Fibroblast of skin of abdomen (primary cell): ENCODE data around the gene TMCC3.

Source experiments
- DNase-seq: peaks from one replicate; pipeline ENCODE4 v3.0.0-alpha.2; 2013

TMCC3 gene

DNA sequence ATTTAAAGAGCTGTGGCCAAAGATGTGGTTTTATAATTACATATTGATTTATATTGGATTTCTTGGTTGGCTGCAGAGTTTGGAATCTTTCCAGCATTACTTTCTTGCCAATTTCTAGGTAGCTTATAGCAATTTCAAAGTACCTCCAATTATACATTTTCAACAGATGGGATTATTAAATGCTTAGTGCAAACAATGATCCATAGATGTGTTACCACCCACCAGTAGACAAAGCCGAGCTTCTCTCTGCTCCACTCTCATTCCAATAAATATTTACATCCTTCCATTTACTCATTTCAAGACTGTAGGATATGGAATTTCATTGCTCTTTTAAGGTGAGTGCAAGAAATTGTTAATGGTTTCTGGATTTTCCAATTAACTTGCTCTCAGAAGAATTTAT is 21.6 kb upstream of the TMCC3 start:
- DNase-seq, result no peak

DNA sequence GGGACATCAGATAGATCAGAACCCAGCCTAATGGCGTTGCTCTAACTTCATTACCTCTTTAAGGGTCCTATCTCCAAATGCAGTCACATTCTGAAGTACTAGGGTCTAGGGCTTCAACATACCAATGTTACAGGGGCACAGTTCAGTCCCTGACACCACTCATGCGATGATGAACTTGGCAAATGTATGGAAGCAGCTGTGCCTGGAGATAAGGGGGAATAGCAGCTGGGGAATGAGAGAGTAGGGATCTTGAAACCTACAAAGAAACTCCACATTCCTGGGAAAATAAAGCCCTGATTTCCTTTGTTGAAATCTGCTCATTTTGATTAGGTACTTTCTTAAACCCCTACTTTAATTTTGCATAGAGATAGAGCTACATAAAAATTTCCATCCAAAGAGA is 20.5 kb upstream of the TMCC3 start:
- no peak for DNase-seq

DNA sequence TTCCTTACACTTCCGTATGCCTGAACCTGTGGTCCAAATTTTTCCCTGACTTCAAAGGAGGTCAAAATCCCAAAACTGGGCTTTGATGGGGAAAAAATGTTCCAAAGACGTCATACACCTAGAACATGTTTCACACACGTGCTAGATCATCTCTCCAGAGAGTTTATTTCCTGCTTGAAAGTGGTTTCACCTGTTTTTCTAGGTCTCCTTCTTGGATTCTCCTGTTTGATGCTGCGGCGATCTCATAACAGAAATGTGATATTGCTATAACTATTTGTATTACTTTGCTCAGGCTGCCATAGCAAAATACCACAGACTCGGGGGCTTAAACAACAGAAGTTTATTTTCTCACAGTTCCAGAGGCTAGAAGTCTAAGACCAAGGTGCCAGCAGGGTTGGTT is 19.7 kb upstream of the TMCC3 start:
- DNase-seq, result no peak

DNA sequence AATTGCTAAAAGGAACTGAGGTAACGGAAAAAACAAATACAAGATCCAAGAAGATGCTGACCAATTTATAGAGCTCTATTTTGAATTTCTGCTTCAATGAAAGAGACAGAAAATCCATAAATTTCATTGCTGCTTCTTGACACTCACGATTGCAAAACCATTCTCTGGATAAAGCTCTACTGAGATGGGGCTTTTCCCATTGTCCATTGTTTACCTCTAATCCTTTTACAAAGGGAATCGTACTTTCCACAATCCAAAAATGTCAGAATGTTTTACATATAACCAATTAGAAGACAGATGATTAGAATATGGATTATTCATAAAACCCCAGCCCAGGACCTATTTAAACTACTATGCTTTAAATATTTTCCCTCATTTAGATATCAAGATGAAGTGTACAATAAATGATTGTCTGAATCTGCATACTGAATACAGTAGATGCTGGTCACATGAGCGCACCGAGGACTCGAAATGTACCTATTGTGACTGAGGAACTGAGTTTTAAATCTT is 16.7 kb upstream of the TMCC3 start:
- DNase-seq, result no peak

DNA sequence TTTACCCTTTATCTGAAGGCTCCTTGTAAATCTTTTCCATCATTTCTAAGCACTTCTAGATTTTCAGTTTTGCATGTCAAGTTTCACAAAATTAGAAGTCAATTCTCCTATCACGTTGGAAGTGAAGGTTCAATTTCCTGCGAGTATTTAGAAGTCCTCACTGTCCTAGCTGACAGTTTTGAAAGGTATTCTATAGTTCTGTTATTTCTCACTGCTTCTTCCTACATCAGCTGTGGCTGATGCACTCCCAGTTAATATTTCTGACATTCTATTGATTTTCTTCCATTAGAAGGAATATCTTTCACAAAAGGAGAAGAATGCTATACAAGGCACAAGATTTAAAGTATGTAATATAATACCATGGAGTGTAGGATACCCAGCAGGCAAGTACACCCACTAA is 15.8 kb upstream of the TMCC3 start:
- no peak for DNase-seq

DNA sequence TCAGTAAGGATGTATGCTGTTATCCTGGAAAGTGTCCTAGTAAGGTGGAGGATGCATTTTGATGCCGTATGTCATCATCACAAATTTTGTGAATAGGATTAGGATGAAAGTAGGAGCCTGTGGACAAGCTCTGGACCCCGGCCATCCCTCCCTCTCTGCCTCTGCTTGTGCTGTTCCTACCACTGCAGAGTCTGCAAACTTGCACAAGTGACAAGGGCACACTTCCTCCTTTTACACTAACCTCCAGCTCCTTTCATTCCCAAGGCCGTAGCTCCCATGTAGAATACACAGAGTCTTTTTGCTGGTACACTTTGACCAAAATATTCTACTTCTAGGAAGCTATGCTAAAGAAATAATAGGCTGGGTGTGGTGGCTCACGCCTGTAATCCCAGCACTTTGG is 13.3 kb upstream of the TMCC3 start:
- no peak for DNase-seq

DNA sequence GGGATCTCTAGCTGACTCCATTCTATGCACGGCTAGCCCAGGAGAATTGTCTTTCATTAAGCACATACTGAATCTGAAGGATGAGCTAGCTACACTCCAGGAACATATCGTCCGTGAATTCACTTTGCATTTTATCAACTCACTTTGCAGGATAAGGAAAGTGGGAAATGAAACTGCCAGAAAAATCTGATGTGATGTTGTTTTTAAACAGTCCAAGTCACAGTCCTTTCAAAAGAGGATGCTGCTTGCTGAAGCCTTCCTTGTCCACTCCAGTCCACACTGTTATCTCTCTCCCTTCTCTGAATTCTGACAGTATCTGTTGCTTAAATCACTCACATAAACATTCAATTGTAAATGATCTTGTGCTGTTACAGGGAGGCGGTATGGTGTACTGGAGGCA is 12.7 kb upstream of the TMCC3 start:
- DNase-seq, result no peak

DNA sequence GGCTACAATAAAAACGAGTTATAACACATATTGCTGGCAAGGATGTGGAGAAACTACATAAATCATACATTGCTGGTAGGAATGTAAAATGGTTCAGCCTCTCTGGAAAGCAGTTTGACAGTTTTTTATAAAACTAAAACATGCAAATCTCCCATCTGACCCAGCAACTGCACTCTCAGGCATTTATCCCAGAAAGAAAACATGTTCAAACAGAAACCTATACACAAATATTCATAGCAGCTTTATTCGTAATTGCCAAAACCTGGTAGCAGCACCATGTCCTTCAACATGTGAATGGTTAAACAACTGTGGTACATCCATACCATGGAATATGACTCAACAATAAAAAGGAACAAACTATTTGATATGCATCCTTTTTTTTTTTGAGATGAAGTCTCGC is 10.1 kb upstream of the TMCC3 start:
- DNase-seq, result no peak

DNA sequence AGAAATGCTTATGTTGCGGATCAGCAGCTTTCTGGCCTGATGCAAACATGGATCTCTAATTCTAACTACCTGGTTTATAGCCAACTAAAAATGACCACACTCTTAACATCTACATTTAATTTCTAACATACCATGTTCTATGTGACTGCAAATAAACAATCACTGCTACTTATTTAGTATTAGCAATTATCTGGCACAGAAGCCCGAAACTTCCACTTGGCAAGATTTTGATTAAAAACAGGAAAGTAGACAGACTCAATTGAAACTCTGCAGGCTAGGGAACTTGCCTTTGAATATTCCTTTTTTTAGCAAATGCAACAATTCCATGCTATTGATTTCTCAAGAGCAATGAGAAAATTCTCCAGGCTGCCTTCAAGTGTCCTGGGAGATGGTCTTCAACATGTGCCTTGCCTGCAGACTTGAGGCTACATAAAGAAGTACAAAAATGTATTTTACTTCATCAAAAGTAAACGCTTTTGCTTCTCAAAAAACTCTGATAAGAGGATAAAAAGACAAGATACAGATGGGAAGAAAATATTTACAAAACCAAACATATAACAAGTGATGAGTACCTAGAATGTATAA is 9.1 kb upstream of the TMCC3 start:
- no peak for DNase-seq

DNA sequence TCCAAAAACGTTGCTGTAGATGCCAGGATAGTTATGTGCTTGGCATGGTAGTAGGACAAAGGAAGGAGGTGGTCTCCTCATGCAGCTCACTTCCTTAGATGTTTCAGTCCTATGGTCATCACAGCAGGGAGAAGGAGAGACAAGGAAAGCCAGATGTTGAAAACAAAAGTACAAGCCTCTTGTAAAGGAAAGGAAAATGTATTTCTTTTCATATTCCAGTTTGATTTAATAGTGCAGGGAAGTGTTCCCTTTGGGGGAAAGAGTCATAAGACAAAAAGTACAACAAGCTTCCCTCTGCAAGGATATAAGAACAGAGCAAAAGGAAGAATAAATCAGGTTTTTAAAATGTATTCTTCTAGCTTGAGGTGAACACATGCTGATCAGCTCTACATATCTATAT is 8.6 kb upstream of the TMCC3 start:
- no peak for DNase-seq

DNA sequence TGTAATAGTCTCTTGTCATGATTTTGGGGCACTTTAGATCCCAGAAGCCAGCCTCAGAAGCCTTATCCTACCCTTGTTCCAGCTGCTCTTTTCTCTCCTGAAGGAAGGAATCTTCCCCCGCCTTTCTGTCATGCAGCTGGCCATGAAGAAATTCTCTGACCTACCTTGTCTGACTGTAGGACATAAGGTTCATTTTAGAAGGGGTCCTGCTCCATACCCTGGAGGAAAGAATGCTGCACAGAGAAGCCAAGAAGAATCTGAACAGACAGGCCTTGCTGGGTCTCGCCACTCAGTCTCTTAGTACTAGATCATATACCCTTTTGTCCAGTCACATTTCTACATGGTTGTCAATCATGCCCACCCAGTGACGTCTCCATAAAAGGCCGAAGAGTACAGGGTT is 6.2 kb upstream of the TMCC3 start:
- no peak for DNase-seq

DNA sequence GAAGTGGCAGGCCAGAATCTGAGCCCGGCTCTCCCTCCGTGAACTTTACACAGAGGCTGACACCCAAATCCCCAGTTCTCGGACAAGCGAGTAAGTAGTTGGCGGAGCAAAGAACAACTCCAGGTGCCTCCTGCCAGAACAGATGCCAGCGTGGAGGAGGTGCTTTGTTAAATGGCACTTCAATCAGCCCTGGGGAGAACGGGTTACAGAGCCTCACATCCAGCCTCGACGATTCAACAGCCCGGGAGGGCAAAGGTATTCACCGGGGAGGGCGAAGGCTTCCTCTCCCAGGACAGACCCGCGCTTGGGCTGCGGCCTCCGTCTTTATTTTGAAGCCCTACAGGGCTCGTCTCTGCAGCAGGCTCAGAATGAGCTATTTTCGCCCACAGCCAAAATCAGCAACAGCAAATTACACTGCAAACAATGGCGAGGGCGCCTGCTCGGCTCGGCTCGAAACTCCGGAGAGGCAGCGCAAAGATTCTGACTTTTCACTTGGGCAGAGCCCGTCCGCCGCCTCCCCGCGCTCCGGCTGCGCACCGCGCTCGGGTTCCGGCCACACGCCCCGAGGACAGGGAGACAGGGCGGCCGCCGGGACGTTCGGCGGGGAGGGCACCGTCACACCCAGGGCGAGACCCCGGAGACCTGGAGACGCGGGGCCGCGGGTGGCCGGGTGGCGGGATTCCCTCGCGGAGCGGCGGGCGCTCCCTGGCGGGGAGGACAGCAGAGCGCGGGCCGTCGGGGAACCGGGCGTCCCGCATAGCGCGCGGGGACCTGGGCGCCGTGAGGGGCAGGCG is 811 bp downstream of the TMCC3 start:
- DNase-seq, result peak; percentile 14

DNA sequence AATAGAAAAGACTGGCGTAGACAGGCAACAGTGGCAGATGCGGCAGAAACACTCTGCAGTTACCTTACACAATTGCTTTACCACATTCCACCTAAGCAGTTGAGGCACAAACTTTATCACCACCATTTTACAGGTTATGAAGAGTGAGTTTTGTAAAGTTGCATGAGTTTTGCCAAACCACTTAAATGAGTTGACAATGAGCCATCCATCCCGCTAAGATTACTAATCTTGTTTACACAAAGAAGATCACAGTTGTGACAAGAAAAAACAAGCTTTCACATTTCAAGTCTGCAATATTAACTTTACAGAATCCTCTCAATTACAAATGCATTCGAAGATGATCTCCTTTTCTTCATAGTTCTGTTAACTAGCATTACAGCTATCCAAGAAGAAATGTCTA is 1.8 kb downstream of the TMCC3 start:
- no peak for DNase-seq

DNA sequence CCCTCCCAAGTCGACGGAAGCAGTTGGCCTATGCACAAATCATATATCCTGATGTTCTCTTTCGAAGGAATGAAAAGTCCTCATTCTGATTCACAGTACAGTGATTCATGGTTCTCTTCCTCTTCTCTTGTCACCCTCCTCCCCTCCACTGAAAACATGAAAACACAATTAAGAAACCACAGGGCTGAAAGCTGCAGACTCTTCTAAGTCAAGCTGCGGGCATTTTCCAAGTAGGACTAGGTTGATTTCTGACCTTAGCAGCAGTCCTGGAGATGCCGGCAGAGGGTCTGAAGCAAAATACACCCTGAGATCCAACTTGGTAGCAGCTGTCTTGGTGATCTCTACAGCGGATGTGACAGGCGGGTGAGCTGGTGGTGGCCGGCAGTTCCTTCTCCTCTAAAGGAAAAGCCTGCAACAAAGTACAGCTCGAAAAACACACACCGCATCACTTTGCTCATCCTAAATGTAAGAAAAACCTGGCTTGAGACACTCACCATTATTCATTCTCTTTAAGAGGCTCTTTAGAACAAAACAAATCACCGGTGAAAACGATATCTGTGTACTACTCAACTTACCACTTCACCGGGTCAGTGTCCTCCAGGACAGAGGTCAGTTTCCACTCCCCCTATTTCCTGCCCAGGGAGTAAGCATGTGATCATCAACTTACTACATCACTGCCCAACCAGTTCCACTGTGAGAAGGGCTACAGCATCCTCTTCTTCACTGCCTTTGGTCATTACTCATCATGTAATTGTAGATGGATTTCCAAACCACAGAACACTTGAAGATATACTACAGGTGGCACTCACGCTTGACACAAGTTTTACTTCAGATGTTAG is 6.0 kb downstream of the TMCC3 start:
- DNase-seq, result peak; percentile 65

DNA sequence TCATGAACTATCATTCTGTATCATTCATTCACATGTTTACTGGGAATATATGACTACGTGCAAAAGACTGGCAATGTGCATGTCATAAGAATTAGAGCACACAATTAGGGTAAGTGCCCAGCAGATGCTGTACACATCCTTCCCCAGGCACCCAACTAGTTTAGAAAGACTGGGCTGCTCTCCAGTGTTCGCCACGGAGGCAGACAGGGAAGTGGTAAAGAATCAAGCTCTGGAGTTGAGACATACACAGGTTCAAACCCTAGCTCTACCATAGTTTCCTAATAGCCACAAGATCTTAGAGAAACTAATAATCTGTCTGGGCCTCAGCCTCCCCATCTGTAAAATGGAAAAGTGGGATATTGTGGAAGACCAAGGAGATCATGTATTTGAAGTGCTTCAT is 6.8 kb downstream of the TMCC3 start:
- no peak for DNase-seq

DNA sequence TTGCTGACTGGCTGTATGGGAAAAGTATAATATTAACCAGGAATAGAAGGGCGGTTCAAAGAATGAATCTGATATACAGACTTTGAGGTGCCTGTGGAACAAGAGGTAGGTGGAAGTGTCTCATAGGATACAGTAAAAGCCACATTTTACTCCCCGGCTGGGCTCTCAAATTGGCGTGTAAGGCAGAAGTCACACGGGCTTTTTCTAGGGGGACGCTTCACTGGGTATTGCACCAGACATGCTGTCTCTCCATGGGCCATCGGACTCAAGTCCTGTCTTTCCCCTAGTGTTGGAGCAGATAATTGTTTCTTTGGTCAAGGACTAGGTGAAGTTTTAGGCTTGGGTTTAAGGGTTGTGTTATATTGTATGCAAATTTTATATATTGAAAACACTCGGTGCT is 9.1 kb downstream of the TMCC3 start:
- no peak for DNase-seq

DNA sequence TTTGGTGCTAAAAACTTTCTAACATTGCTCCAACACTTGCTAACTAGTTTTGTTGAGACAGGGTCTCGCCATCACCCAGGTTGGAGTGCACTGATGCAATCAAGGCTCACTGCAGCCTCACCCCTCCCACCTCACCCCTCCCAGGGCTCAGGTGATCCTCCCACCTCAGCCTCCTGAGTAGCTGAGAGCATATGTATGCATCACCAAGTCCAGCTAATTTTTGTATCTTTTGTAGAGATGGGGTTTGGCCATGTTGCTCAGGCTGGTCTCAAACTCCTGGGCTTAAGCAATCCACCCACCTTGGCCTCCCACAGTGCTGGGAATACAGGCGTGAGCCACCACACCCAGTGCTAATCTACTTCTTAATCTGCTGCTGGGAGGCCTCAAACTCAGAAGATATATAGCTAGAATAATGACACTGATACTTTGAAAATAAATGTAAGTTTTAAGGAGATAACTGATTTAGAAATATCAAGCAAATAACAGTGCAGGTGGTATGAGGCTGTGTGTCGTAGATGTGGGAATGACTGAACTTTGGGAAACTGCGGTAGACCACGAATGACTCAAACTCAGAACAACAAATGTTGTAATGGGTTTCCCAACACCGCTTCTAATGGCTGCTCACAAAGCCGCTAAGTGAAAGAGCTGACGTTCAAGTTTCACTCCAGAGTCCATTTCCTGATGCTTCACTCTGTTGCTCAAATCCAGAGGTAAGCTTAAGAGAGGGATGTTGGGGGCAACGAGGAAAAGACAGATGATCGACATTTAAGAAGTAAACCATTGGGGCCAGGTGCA is 10.0 kb downstream of the TMCC3 start:
- DNase-seq, result peak; percentile 36

DNA sequence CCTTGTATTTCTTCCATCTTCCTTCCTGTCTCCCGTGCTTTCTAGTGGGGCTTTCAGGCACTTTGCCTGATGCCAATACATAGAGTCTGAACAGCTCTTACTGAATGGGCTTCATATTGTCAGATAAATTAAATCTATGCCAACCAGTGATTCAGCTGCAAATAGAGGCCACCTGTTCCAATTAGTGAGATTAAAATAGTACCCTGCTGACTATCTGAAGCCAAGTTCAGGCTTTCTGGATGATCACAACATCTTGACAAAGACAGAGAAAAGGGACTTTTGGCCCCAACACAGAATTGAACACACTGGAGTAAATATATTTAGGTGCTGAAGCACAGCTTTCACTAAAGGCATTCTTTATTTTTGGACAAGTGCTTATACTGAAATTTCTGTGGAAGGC is 11.8 kb downstream of the TMCC3 start:
- DNase-seq, result no peak

DNA sequence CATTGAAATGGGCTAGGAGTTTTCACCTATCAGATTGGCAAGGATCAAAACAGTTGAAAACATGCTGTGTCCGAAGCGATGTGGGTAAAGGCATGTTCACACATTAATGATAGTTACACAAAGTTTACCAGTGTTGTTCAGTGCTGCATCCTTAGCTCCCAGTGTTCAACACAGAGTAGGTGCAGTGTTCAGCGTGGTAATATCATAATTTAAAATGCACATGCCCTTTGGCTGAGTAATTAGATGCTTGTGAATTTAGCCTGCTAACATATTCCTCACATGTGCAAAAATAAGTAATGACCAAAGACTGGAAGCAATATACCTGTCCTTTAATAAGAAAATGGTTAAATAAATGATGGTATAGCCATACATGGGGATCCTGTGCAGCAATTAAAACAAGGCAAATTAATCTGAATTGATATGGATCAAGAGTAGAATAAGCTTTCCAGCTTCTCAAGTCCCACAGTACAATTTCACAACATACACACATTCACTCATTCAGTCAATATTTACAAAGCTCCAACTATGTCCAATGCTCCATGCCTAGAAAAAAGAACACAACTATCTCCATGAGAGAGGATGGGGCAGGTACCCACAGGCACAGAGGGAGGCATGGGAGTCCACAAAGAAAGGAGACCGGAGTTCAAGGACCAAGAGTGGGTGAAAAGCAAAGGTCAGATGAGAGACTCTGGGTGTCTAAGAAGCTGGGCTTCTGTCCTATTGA is 12.8 kb downstream of the TMCC3 start:
- DNase-seq, result no peak

DNA sequence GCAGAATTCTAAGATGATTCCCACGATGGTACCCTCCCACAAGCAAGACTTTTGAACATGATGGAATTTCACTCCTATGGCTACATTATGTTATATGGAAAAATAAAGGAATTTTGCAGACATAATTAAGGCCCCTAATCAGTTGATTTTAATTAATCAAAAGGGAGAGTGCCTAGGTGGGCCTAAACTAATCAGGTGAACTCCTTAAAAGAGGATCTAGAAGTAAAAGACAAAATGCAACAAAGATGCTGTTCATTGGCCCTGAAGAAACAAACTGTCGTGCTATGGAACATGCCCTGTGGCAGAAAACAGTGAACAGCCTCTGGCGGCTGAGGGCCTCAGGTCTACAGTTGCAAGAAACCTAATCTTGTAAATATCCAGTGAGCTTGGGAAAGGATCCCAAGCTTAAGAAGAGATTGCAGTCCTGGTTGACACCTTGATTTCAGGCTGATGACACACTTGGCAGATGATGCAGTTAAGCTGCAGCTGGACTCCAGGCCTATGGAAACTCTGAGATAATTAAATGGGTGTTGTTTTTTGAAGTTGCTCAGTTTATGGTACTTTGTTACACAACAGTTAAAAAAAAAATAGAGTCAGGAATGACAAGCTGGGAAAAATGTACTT is 13.8 kb downstream of the TMCC3 start:
- no peak for DNase-seq

DNA sequence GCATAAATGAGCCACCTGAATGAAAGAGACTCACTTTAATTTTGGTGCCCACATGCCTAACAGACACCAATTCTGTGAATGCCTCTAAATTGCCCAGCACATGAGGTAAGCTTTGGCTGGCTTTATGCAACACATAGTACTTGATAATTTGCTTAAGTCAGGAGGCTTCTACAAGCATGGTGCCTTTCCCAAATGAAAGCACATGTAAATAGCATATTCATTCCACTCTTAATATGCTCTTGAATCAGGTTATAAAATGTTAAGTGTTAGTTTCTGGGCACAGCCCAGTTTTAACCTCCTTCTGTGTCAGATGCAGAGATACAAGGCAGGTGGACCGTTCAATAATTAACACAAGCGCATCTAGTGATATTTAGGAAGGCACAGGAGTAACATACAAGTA is 15.6 kb downstream of the TMCC3 start:
- no peak for DNase-seq

DNA sequence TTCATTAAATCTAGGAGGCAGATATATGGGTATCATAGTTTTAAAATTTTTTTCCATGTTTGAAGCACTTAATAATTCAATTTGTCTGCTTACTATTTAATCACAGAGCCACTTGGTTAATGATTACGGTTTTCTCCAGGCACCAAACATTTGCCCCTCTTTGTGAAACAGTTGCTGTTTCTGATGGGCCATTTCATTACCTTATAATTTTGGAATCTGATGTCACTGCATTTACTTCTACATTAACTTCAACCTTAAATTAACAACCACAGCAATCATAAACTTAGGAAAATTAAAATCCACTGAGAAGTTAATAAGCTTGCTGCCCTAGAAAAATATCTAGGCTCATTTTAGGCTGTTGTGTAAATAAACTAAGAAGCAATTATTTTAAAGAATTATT is 17.0 kb downstream of the TMCC3 start:
- no peak for DNase-seq
